Thyroid gland (tissue), 4 donors: ENCODE results near the gene OSTM1. TPM values are rescaled to one million over a fixed set of nuclear protein-coding genes. Genes with fewer than 3 reads are reported as not detected.
"Not testable (repeated sequence)": the region's sequence is repeated elsewhere in the genome, so short reads cannot be mapped to it uniquely, and the experiment has no call there.

ENCODE experiments used
- DNase-seq, 2 donors: peaks; one replicate each; pipeline ENCODE4 v3.0.0-alpha.2; 2019
- H3K27ac ChIP-seq, 3 donors: fragments of 200-600 bp; sonication (generic); 1 replicate in 2 of 3; 2 replicates in 1 of 3; pipeline ENCODE4 v1.5.1; 2016 to 2019; ENCODE audit warnings: mild to moderate bottlenecking in 1 of 3, moderate library complexity in 1 of 3
- H3K27me3 ChIP-seq: fragments of 200-600 bp; sonication (generic); one replicate; pipeline ENCODE4 v1.5.1; 2019
- H3K36me3 ChIP-seq, 2 donors: fragments of 200-600 bp; sonication (generic); one replicate each; pipeline ENCODE4 v1.5.1; 2016 to 2019
- H3K4me1 ChIP-seq, 2 donors: fragments of 200-600 bp; sonication (generic); one replicate each; pipeline ENCODE4 v1.5.1; 2017 to 2019
- H3K4me3 ChIP-seq, 3 donors: fragments of 200-600 bp; sonication (generic); replicated peaks in 1 of 3; 1 replicate in 2 of 3; 2 replicates in 1 of 3; pipeline ENCODE4 v1.5.1; 2016; ENCODE audit warnings: mild to moderate bottlenecking in 1 of 3
- H3K9me3 ChIP-seq: fragments of 200-600 bp; sonication (generic); one replicate; pipeline ENCODE4 v1.5.1; 2017
- CTCF ChIP-seq, 6 experiments: fragments of 200-600 bp in 3 of 6; fragments of 450-650 bp in 3 of 6; sonication (generic) in 3 of 6; IDR thresholded peaks; one replicate each; pipeline ENCODE4 v1.5.1; 2016 to 2019; ENCODE audit warnings: antibody characterized with exemption in 6 of 6, mild to moderate bottlenecking in 2 of 6, inconsistent platforms in 1 of 6, moderate library complexity in 1 of 6
- POLR2A ChIP-seq, 2 donors: fragments of 450-650 bp; IDR thresholded peaks; one replicate each; pipeline ENCODE4 v1.6.1; 2017; ENCODE audit warnings: antibody characterized with exemption in 2 of 2, mild to moderate bottlenecking in 2 of 2, moderate library complexity in 1 of 2
- WGBS, 2 donors: methylation state at CpG; one replicate each; pipeline ENCODE4 v1.1.5; 2017; 5-methylcytosine and 5-hydroxymethylcytosine counted together
- intact Hi-C: fragments of 100-400 bp; cut with DNase I; formaldehyde crosslinking; loops from one replicate; pipeline ENCODE4 v1.15.1; 2023
- total RNA-seq, 4 donors: library from RNA; depleted of rRNA; stranded (reverse); fragments of >200 nt; gene quantifications; one replicate each; pipeline ENCODE4 v1.2.3, GENCODE V29; 2016

Gene OSTM1
- total RNA-seq, 4 donors from 2014 or later: 41.0 to 110 (median 53.6) TPM

GRCh38 chr6:108029226-108029921 lies 45.2 kb downstream of the OSTM1 start:
- no peaks in the 10 kb centered on the region for H3K27me3 ChIP-seq
- intact Hi-C loops: no loop called here
- no peak overlapping the region for H3K4me3 ChIP-seq
- H3K36me3 ChIP-seq: no peaks in the 10 kb centered on the region
- H3K9me3 ChIP-seq: no peaks in the 10 kb centered on the region
- 81 to 85% methylated on average over 6 of the region's 6 CpGs for WGBS, 2 donors
- no peak for DNase-seq
- H3K27ac ChIP-seq: no peak overlapping the region
- no peaks in the 10 kb centered on the region for H3K4me1 ChIP-seq
- no peak for TF ChIP-seq CTCF (IDR thresholded peaks at IDR 0.05)

- no peak overlapping the region for H3K27ac ChIP-seq
- intact Hi-C loops: no loop called here
- peak; percentile 18 to 47 for DNase-seq
- no peak overlapping the region for H3K4me3 ChIP-seq
- H3K4me1 ChIP-seq: no peaks in the 10 kb centered on the region
- no peaks in the 10 kb centered on the region for H3K9me3 ChIP-seq
- H3K27me3 ChIP-seq: no peaks in the 10 kb centered on the region
- no peaks in the 10 kb centered on the region for H3K36me3 ChIP-seq
- TF ChIP-seq POLR2A (IDR thresholded peaks at IDR 0.05) (no peak), CTCF (IDR thresholded peaks at IDR 0.05) (no peak)
- WGBS, 2 donors: 44 to 66% methylated on average over 3 of the region's 3 CpGs
Observed at GRCh38 chr6:108027594-108027993, 46.9 kb downstream of the OSTM1 start.

GRCh38 chr6:108027056-108027455 lies 47.5 kb downstream of the OSTM1 start:
- no peak overlapping the region for H3K4me3 ChIP-seq
- intact Hi-C loops: no loop called here
- H3K36me3 ChIP-seq: no peaks in the 10 kb centered on the region
- no peak for DNase-seq
- no peaks in the 10 kb centered on the region for H3K9me3 ChIP-seq
- 81 to 88% methylated on average over 3 of the region's 3 CpGs for WGBS, 2 donors
- no peaks in the 10 kb centered on the region for H3K4me1 ChIP-seq
- no peak overlapping the region for H3K27ac ChIP-seq
- no peaks in the 10 kb centered on the region for H3K27me3 ChIP-seq
- TF ChIP-seq POLR2A (IDR thresholded peaks at IDR 0.05): no peak
- TF ChIP-seq CTCF (IDR thresholded peaks at IDR 0.05): no peak

- intact Hi-C loops: no loop called here
- Histone ChIP-seq H3K9me3 (no peaks in the 10 kb centered on the region), H3K4me3 (no peak overlapping the region), H3K36me3 (no peaks in the 10 kb centered on the region), H3K27ac (no peak overlapping the region), H3K27me3 (no peaks in the 10 kb centered on the region), H3K4me1 (no peaks in the 10 kb centered on the region)
- DNase-seq: no peak
- WGBS, 2 donors: 91 to 93% methylated on average over 6 of the region's 6 CpGs
- TF ChIP-seq CTCF (IDR thresholded peaks at IDR 0.05) (no peak), POLR2A (IDR thresholded peaks at IDR 0.05) (no peak)
Observed at GRCh38 chr6:108024427-108025073, 50.0 kb downstream of the OSTM1 start.

- Histone ChIP-seq H3K27me3 (no peaks in the 10 kb centered on the region), H3K9me3 (no peaks in the 10 kb centered on the region), H3K36me3 (no peaks in the 10 kb centered on the region), H3K27ac (no peak overlapping the region), H3K4me3 (no peak overlapping the region), H3K4me1 (no peaks in the 10 kb centered on the region)
- 90% methylated on average over 6 of the region's 6 CpGs for WGBS, 2 donors
- intact Hi-C loops: no loop called here
- TF ChIP-seq POLR2A (IDR thresholded peaks at IDR 0.05) (no peak), CTCF (IDR thresholded peaks at IDR 0.05) (no peak)
- no peak for DNase-seq
Observed at GRCh38 chr6:108020472-108021116, 53.9 kb downstream of the OSTM1 start.

- DNase-seq, H3K27ac ChIP-seq, H3K9me3 ChIP-seq, intact Hi-C loops, H3K4me1 ChIP-seq, H3K36me3 ChIP-seq, H3K27me3 ChIP-seq, H3K4me3 ChIP-seq: not testable (repeated sequence)
- 89 to 91% methylated on average over 6 of the region's 6 CpGs for WGBS, 2 donors
Observed at GRCh38 chr6:108016283-108016682, 58.3 kb downstream of the OSTM1 start.
